NCI-H1417 treated with DMSO at 0.1 percent for 48 hours (cell line): ENCODE measurements around the gene NKTR.
"Not testable (repeated sequence)": the region's sequence is repeated elsewhere in the genome, so short reads cannot be mapped to it uniquely, and the experiment has no call there.

Source experiments
- DNase-seq: peaks from one replicate; lab custom pipeline; 2025; lab: John Stamatoyannopoulos, UW

The NKTR gene

DNA sequence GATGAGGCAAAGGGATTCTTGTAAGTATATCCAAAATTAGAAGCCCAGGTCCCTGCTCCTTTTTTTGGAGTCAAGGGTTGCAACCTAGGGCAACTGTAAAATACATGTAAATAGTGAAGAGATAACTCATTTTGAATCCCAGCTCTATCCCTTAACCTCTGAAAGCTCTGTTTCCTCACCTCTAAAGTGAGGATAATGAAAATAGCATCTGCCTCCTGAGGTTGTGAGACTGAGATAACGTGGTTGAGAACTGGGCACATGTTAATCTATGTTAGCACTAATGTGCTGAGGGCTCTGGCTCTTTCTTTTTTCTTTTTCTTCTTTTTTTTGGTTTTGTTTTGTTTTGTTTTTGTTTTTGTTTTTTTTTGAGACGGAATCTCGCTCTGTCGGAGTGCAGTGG is 4.8 kb upstream of the NKTR start:
- DNase-seq, result no peak

GRCh38 chr3:42597098-42597497 is 3.4 kb upstream of the NKTR start:
- not testable (repeated sequence) for DNase-seq

- no peak for DNase-seq
Measured at GRCh38 chr3:42600958-42601675, 631 bp downstream of the NKTR start.

DNA sequence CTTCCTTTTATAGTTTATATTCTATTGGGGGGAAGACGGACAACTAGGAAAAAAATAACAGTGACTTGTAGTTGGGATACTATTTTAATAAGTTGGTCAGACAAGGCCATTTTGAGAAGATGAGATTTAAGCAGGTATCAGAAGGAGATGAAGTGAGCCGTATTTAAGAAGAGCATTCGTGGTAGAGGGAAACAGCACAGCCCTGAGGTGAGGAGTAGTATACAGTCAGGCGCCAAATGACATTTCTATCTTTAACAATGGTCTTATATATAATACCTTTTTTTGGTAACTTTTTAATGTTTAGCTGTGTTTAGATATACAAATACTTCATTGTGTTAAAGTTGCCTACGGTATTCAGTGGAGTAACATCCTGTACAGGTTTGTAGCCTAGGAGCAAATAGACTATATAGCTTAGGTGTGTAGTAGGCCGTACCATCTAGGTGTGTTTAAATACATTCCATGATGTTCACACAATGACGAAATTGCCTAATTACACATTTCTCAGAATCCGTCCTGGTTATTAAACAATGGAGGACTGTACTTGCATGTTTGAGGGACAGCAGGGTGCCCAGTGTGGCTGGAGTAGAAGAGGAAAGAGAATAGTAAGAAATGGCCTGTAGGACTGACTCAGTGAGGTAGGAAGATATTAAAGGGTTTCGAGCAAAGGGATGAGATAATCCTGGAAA is 1.6 kb downstream of the NKTR start:
- no peak for DNase-seq

- no peak for DNase-seq
Measured at GRCh38 chr3:42602961-42603360, 2.5 kb downstream of the NKTR start.

DNA sequence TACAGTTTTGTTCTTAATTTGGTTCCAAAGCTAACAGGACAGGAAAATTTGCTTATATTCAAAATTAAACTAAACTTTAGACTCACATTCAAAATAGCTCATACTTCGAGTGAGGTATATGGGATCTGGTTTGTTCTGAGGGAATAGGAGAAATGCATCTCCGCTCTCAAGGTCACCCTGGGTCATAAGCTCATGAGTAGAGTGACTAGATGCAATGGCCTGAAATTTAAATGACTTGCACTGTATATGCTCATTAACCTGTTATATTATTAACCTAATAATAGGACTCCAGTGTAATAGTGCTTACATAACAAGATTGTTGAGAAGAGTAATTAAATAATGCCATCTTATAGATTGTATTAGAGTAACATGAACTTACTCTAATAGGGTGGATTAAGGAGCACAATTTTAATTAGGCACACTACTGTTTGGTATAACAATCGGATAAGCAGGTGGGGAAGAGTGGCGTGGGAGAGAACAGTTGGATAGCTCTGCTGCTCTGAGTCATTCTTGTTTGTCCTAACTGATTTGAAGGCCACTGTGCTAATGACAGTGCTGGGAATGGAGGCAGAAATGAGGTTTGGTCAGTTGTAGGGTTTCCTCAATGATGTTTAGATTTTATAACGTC is 5.2 kb downstream of the NKTR start:
- no peak for DNase-seq

DNA sequence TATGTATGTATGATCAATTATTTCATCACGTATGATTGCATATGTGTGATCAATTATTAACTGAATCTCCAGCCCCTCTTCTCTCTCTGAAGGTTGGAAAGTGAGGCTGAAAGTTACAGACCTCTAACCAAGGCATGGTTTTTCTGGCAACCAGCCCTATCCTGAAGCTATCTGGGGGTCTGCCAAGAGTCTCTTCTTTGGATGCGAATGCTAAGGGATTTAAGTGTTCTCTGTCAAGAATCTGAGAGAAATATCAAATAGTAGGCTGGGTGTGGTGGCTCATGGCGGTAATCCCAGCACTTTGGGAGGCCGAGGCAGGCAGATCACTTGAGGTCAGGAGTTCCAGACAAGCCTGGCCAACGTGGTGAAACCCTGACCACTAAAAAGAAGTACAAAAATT is 8.1 kb downstream of the NKTR start:
- no peak for DNase-seq

DNA sequence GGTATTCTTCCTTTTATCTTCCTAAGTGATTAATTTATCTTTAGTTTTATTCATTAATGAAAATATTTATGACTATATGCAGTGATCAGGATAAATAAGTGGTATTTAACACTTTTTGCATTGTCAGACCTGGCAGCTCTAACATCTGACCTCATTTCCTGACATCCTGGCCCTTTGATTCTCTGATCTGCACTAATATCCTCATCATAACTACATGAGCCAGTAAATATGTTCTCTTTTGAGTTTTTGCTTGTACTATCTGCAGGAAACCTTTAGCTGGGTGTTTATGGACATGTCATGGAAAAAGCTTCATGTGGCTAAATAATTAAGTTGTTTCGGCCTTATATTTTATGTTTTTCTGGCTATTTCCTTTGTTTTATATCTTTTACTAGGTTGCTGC is 10.5 kb downstream of the NKTR start:
- no peak for DNase-seq

GRCh38 chr3:42612217-42612616 is 11.7 kb downstream of the NKTR start:
- DNase-seq, result no peak

DNA sequence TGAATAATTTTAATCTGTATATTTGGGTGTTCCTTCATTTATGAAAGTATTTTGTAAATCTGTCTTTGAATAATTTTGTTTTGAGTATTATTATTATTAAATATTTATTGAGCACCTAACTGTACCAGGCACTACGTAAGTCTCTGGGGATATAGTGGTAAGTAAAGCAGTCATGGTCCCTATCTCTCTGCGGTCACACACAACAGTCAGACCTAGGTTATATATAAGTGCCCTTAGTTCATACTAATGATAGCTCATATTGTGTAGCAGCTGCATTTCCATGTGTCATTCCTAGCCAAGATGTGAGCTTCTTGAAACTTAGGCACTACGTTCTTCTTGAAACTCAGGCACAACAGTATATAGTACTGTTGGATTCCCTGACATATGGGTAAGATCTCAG is 12.4 kb downstream of the NKTR start:
- no peak for DNase-seq

- DNase-seq, result no peak
Measured at GRCh38 chr3:42613462-42613861, 13.0 kb downstream of the NKTR start.

DNA sequence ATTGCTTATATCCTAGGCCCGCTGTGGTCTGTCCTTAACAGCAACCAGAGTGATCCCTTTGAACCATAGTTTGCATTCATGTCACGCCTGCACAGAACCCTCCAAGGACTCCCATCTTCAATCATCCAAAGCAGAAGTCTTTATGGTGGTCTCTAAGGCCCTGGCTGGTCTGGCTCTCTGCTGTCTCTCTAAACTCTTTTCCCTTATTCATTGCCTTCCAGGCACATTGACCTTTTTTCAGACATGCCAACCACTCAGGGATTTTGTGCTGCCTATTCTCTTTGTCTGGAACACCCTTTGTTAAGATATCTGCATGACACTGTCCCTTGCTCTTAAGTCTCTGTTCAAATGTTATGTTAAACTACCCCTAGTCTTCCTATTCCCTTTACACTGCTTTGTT is 31.1 kb downstream of the NKTR start:
- no peak for DNase-seq

GRCh38 chr3:42632146-42632545 is 31.7 kb downstream of the NKTR start:
- DNase-seq, result no peak

- DNase-seq, result no peak
Measured at GRCh38 chr3:42633544-42633943, 33.1 kb downstream of the NKTR start.

DNA sequence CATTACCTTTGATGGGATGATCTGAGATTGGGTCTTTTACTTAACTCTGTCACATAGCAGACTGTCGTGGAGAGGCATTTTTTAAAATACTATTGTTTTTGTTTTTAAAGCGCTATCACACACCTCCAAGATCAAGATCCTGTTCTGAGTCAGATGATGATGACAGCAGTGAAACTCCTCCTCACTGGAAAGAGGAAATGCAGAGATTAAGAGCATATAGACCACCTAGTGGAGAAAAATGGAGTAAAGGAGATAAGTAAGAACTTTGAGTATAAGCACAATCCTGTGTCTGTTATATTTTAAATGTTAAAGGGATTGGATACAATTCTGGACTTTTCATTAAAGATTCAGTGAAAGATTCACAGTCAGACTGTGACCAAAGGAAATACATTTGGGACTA is 34.6 kb downstream of the NKTR start:
- no peak for DNase-seq

- no peak for DNase-seq
Measured at GRCh38 chr3:42637001-42637400, 36.5 kb downstream of the NKTR start.

DNA sequence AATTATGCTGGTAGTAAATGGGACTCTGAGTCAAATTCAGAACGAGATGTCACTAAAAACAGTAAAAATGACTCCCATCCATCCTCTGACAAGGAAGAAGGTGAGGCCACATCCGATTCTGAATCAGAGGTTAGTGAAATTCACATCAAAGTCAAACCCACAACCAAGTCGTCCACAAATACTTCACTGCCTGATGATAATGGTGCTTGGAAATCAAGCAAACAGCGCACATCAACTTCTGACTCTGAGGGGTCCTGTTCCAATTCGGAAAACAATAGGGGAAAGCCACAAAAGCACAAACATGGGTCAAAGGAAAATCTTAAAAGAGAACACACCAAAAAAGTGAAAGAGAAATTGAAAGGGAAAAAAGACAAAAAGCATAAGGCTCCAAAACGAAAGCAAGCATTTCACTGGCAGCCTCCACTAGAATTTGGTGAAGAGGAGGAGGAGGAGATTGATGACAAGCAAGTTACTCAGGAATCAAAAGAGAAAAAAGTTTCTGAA is 37.9 kb downstream of the NKTR start:
- DNase-seq, result no peak

DNA sequence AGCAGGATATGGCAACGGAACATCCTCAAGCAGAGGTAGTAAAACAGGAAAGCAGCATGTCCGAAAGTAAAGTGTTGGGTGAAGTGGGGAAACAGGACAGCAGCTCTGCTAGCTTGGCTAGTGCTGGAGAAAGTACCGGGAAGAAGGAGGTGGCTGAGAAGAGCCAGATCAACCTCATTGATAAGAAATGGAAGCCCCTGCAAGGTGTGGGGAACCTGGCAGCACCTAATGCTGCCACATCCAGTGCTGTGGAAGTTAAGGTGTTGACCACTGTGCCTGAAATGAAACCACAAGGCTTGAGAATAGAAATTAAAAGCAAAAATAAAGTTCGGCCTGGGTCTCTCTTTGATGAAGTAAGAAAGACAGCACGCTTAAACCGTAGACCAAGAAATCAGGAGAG is 38.7 kb downstream of the NKTR start:
- DNase-seq, result no peak

- DNase-seq, result no peak
Measured at GRCh38 chr3:42640129-42640528, 39.6 kb downstream of the NKTR start.

DNA sequence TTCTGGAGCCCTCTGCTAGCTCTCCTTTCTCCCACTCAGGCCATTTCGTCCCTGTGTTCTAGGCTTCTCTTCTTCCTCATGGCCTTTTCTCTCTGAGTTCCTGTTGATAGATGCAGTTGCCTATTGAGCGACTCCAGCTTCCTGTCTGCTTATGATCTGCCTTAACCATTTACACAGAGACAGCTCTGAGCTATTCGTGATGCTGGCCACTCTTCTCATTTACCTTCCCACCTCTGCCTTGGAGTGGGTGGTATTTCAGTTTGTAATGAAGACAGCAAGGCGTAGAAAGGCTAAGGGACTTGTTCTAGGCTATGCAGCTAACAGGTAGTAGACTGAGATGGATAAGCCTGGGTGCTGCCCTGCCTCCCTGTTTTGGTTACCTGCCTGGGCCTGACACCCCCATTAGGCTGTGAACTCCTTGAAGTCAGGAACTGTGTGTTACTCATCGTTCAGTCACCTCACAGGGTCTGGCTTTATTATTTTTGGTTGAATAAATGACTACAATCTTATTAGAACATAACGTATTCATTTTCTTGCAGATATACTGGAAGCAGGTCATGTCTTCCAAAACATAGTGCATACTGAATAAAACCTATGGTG is 40.4 kb downstream of the NKTR start:
- no peak for DNase-seq

DNA sequence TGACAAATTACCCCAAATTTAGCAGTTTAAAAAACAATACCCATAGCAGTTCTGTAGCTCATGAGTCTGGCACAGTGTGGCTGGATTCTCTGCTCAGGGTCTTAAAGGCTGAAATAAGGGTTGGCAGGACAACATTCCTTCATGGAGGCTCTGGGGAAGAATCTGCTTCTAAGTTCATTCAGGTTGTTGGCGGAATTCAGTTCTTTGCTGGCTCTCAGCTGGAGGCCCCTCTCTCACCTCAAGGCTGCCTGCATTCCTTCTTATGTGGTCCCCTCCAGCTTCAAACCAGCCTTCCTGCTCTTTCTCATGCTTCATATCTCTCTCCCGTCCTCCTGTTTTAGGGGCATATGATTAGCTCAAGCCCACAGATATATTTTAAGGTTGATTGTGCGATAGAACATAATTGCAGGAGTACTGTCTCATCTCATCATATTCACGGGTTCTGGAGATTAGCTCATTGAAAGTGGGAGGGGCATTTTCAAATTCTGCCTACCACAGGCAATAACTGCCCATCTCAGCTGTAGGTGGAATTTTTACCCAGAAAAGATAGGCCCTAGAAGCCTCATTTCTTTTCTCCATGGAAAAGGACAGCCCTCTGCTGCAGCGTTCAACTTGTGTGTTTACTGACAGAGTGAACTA is 47.5 kb downstream of the NKTR start:
- no peak for DNase-seq

GRCh38 chr3:42649006-42649405 is 48.5 kb downstream of the NKTR start:
- no peak for DNase-seq
